Measurements from ENCODE around the gene FILIP1L.

GRCh38 chr3:100082714-100083113 is 31.6 kb downstream of the FILIP1L start:
- TF ChIP-seq CTCF (IDR thresholded peaks at IDR 0.05), result no peak
- TF ChIP-seq POLR2A (IDR thresholded peaks at IDR 0.05), result no peak

All from breast epithelium (tissue), 3 donors.